ENCODE results near the gene C16orf87.

C16orf87 gene

DNA sequence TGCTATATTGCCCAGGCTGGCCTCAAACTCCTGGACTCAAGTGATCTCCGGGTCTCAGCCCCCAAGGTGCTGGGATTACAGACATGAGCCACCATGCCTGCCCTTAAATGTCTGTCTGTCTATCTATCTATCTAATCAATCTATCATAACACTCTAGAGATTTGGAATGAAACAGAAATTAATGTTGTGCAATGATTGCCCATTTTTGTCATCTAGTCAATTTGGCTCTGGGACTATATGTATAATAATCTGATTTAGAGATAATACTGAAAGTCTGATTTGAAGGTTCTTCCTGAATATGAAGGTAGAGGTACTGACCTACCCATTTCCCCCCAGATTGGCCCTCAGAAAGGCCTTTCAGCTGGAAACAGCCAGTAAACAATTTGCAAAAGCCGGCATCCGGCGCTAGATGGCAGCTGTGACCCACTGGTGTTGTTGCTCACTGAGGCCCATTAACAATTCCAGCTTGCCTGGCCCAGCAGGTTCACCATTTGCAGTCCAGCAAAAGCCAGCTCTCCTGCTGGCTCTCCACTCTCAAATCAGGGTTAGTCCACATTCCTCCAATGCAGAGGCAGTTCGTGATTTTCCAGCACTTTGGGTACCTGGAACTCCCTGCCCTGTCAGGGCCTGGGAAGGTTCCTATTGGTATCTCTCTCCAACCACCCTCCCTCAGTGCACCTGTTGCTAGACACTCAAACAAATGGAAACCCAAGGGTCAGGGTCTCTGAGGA, 22.9 kb upstream of the C16orf87 start:
- Histone ChIP-seq H3K4me3 (ENCODE audit: control insufficient read depth in 1 of 7, extremely low read depth in 1 of 7, insufficient read depth in 4 of 7, low read depth in 2 of 7, low read length in 6 of 7) (no peak overlapping the region), H3K36me3 (ENCODE audit: control insufficient read depth in 4 of 4, insufficient read depth in 4 of 4, low read length in 3 of 4) (no peaks in the 10 kb centered on the region), H3K27me3 (replicated peaks in 2 of 5; ENCODE audit: control insufficient read depth in 4 of 5, insufficient read depth in 5 of 5, low read length in 4 of 5) (no peaks in the 10 kb centered on the region), H3K27ac (ENCODE audit: insufficient read depth in 1 of 2, low read depth in 1 of 2, low read length in 2 of 2, poor library complexity in 1 of 2, severe bottlenecking in 2 of 2) (no peak overlapping the region), H3K4me1 (ENCODE audit: control extremely low read depth in 1 of 4, control insufficient read depth in 4 of 4, insufficient read depth in 4 of 4, low read length in 3 of 4) (peaks cover 0 to 8% (median 0%) of the 10 kb centered on the region in 4 experiments), H3K9me3 (ENCODE audit: control extremely low read depth in 1 of 5, control insufficient read depth in 4 of 5, insufficient read depth in 2 of 5, low read depth in 1 of 5, low read length in 4 of 5) (no peaks in the 10 kb centered on the region)
- POLR2A ChIA-PET, result interaction anchor here (0.7 to 1.0 kb wide), 2 partner anchors 32 to 34 kb away, joined by 3 to 4 read pairs; no protein-coding TSS in a partner anchor
- CTCF ChIA-PET, result interaction anchor here (0.7 to 5.3 kb wide), 23 partner anchors 9 to 288 kb away, joined by 3 to 148 read pairs (median 4); partner anchors contain the start of gene GPT2
- DNase-seq, result peak; percentile 59 to 76 (median 69)
- 26% methylated on average over 5 of the region's 5 CpGs for WGBS (ENCODE audit: insufficient coverage)

DNA sequence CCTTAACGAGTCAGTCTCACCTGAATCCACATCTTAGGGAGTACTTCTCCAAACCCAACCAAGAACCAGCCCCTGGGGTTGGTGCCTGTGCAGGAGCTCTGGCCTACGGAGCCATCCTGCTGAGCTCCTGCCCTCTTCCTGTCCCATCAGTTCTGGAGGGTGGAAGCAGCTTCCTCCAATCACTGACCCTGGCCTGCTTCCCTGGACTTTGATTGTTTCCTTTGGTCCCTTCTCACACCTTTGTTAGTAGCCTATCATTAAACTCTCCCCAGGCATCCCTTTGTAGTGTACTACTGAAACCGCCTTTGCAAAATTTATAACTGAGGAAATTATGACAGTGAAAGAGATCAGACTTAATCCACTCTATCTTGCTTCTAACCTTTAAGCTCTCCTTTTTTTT, 21.1 kb upstream of the C16orf87 start:
- no peaks in the 10 kb centered on the region for H3K27me3 ChIP-seq (replicated peaks in 2 of 5; ENCODE audit: control insufficient read depth in 4 of 5, insufficient read depth in 5 of 5, low read length in 4 of 5)
- POLR2A ChIA-PET, result no interaction called here
- DNase-seq, result no peak
- no peak overlapping the region for H3K27ac ChIP-seq (ENCODE audit: insufficient read depth in 1 of 2, low read depth in 1 of 2, low read length in 2 of 2, poor library complexity in 1 of 2, severe bottlenecking in 2 of 2)
- WGBS (ENCODE audit: insufficient coverage), result 90% methylated on average over 3 of the region's 3 CpGs
- H3K4me1 ChIP-seq (ENCODE audit: control extremely low read depth in 1 of 4, control insufficient read depth in 4 of 4, insufficient read depth in 4 of 4, low read length in 3 of 4), result peaks cover 0 to 4% (median 0%) of the 10 kb centered on the region in 4 experiments
- no peaks in the 10 kb centered on the region for H3K36me3 ChIP-seq (ENCODE audit: control insufficient read depth in 4 of 4, insufficient read depth in 4 of 4, low read length in 3 of 4)
- H3K9me3 ChIP-seq (ENCODE audit: control extremely low read depth in 1 of 5, control insufficient read depth in 4 of 5, insufficient read depth in 2 of 5, low read depth in 1 of 5, low read length in 4 of 5), result no peaks in the 10 kb centered on the region
- CTCF ChIA-PET, result interaction anchor here (1.1 to 5.3 kb wide), 6 partner anchors 9 to 64 kb away, joined by 3 to 148 read pairs (median 8); partner anchors contain the start of gene GPT2
- no peak overlapping the region for H3K4me3 ChIP-seq (ENCODE audit: control insufficient read depth in 1 of 7, extremely low read depth in 1 of 7, insufficient read depth in 4 of 7, low read depth in 2 of 7, low read length in 6 of 7)

DNA sequence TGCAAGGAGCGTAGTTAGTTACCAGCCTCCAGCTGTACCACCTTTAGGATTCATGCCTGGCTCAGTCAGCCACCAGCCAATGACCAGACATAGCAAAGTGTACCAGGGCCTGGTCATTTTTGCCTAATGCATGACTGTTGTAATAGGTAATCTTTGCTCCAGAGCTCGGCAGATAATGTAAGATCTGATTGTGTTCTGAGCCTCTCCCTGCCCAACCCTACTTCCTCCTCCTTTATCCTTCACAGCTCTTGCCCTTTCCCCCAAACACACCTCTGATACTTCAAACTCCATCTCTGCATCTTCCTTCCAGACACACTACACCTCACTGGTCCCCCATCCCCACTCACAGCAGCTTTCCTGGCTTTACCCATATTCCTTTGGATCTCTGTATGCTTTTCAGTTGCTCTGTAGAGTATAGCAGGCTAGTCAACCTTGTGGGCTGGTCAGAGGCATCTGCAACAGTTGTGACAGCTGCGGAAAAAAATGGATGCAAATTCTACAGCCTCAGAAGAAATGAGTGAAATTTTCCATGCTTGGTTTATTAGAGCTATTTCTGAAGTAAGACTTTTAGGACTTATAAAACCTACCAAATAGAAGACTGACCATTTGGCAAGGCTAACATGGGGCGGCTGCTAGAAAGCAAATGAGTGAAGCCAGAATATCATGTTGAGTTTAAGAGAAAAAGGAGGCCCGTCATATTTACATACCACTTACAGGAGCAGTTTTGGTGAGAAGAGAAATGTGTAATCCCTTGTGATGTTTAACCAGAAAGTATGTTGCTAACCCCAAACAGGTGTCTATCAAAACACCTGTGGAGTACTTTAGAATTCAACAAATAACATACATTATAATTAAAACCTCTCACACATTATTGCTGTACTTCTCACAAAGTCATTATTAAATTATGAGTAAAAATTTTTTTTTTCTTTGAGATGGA, 19.9 kb upstream of the C16orf87 start:
- Histone ChIP-seq H3K4me1 (ENCODE audit: control extremely low read depth in 1 of 4, control insufficient read depth in 4 of 4, insufficient read depth in 4 of 4, low read length in 3 of 4) (no peaks in the 10 kb centered on the region), H3K4me3 (ENCODE audit: control insufficient read depth in 1 of 7, extremely low read depth in 1 of 7, insufficient read depth in 4 of 7, low read depth in 2 of 7, low read length in 6 of 7) (no peak overlapping the region), H3K36me3 (ENCODE audit: control insufficient read depth in 4 of 4, insufficient read depth in 4 of 4, low read length in 3 of 4) (no peaks in the 10 kb centered on the region), H3K9me3 (ENCODE audit: control extremely low read depth in 1 of 5, control insufficient read depth in 4 of 5, insufficient read depth in 2 of 5, low read depth in 1 of 5, low read length in 4 of 5) (no peaks in the 10 kb centered on the region), H3K27me3 (replicated peaks in 2 of 5; ENCODE audit: control insufficient read depth in 4 of 5, insufficient read depth in 5 of 5, low read length in 4 of 5) (peaks cover 0 to 3% (median 0%) of the 10 kb centered on the region in 5 experiments), H3K27ac (ENCODE audit: insufficient read depth in 1 of 2, low read depth in 1 of 2, low read length in 2 of 2, poor library complexity in 1 of 2, severe bottlenecking in 2 of 2) (no peak overlapping the region)
- ChIA-PET CTCF (interaction anchor here (0.8 to 5.3 kb wide), 4 partner anchors 10 to 177 kb away, joined by 3 to 148 read pairs (median 4); no protein-coding TSS in a partner anchor), POLR2A (no interaction called here)
- WGBS (ENCODE audit: insufficient coverage), result 100% methylated on average over 2 of the region's 5 CpGs
- DNase-seq, result no peak

DNA sequence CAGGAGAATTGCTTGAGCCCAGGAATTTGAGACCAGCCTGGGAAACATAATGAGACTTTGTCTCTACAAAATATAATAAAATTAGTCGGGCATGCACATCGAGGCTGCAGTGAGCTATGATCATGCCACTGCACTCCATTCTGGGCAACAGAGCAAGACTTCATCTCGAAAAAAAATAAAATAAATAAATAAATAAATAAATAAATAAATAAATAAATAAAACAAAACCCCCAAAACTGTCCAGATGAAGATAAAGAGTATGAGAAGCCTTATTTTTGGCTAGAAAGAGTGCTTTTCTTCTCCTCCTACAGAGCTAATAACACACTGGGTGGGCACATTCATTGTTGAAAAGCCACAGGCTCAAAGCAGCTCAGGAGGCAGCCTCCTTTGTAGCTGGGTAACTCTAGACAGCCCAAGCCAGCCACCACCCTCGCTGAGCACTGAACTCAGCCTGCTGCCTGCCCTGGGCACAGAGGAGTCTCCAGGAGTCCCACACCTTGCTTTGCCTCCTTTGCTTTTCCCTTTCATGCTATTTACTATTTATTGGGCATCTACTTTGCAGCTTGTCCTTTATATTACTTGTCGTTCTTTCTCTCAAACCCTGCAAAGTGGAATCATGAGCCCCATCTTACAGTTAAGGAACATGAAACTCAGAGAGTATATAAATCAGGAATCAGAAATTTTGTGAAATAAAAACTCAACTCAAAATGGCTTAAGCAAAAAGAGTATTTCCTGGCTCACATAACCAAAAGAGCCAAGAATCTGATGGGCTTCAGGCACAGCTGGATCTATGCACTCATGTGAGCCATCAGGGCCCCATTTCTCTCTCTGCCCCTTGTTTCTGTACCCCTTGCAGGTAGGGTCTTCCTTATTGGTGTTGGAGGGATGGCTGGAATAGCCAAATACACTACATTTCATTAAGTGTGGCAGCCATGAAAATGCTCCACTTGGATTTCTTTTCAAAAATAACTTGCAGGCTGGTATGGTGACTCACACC, 18.1 kb upstream of the C16orf87 start:
- DNase-seq, result no peak
- H3K27me3 ChIP-seq (replicated peaks in 2 of 5; ENCODE audit: control insufficient read depth in 4 of 5, insufficient read depth in 5 of 5, low read length in 4 of 5), result peaks cover 0 to 15% (median 0%) of the 10 kb centered on the region in 5 experiments
- H3K4me1 ChIP-seq (ENCODE audit: control extremely low read depth in 1 of 4, control insufficient read depth in 4 of 4, insufficient read depth in 4 of 4, low read length in 3 of 4), result peaks cover 0 to 3% (median 0%) of the 10 kb centered on the region in 4 experiments
- CTCF ChIA-PET, result interaction anchor here (1.2 kb wide), 1 partner anchor 60 kb away, joined by 3 read pairs; no protein-coding TSS in a partner anchor
- WGBS (ENCODE audit: insufficient coverage), result 88% methylated on average over 3 of the region's 5 CpGs
- no peaks in the 10 kb centered on the region for H3K36me3 ChIP-seq (ENCODE audit: control insufficient read depth in 4 of 4, insufficient read depth in 4 of 4, low read length in 3 of 4)
- H3K9me3 ChIP-seq (ENCODE audit: control extremely low read depth in 1 of 5, control insufficient read depth in 4 of 5, insufficient read depth in 2 of 5, low read depth in 1 of 5, low read length in 4 of 5), result peaks cover 0 to under 1% (median 0%) of the 10 kb centered on the region in 5 experiments
- no peak overlapping the region for H3K27ac ChIP-seq (ENCODE audit: insufficient read depth in 1 of 2, low read depth in 1 of 2, low read length in 2 of 2, poor library complexity in 1 of 2, severe bottlenecking in 2 of 2)
- H3K4me3 ChIP-seq (ENCODE audit: control insufficient read depth in 1 of 7, extremely low read depth in 1 of 7, insufficient read depth in 4 of 7, low read depth in 2 of 7, low read length in 6 of 7), result no peak overlapping the region
- POLR2A ChIA-PET, result interaction anchor here (0.6 kb wide), 1 partner anchor 201 kb away, joined by 4 read pairs; no protein-coding TSS in a partner anchor

DNA sequence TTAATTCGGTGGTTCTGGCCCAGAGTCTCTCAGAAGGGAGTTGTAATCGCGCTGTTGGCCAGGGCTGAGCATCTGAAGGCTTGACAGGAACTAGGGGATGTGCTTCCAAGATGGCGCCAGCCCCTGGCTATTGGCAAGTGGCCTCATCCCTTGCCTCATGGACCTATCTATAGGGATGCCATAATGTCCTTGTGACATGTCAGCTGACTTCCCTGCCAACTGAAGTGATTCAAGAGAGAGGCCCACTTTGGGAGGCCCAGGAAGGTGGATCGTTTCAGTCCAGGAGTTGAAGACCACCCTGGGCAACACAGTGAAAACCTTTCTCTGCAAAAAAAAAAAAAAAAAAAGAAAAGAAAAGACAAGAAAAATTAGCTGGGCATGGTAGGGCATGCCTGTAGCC, 15.0 kb upstream of the C16orf87 start:
- peaks cover 0 to 5% (median 2%) of the 10 kb centered on the region in 5 experiments for H3K9me3 ChIP-seq (ENCODE audit: control extremely low read depth in 1 of 5, control insufficient read depth in 4 of 5, insufficient read depth in 2 of 5, low read depth in 1 of 5, low read length in 4 of 5)
- no peaks in the 10 kb centered on the region for H3K36me3 ChIP-seq (ENCODE audit: control insufficient read depth in 4 of 4, insufficient read depth in 4 of 4, low read length in 3 of 4)
- WGBS (ENCODE audit: insufficient coverage), result 100% methylated on average over 3 of the region's 5 CpGs
- peaks cover 0 to 19% (median 0%) of the 10 kb centered on the region in 5 experiments for H3K27me3 ChIP-seq (replicated peaks in 2 of 5; ENCODE audit: control insufficient read depth in 4 of 5, insufficient read depth in 5 of 5, low read length in 4 of 5)
- H3K4me3 ChIP-seq (ENCODE audit: control insufficient read depth in 1 of 7, extremely low read depth in 1 of 7, insufficient read depth in 4 of 7, low read depth in 2 of 7, low read length in 6 of 7), result no peak overlapping the region
- no peak overlapping the region for H3K27ac ChIP-seq (ENCODE audit: insufficient read depth in 1 of 2, low read depth in 1 of 2, low read length in 2 of 2, poor library complexity in 1 of 2, severe bottlenecking in 2 of 2)
- DNase-seq, result no peak
- ChIA-PET CTCF (interaction anchor here (1.0 to 2.8 kb wide), 4 partner anchors 8 to 82 kb away, joined by 3 to 17 read pairs (median 4); no protein-coding TSS in a partner anchor), POLR2A (no interaction called here)
- H3K4me1 ChIP-seq (ENCODE audit: control extremely low read depth in 1 of 4, control insufficient read depth in 4 of 4, insufficient read depth in 4 of 4, low read length in 3 of 4), result peaks cover 0 to 3% (median 0%) of the 10 kb centered on the region in 4 experiments

DNA sequence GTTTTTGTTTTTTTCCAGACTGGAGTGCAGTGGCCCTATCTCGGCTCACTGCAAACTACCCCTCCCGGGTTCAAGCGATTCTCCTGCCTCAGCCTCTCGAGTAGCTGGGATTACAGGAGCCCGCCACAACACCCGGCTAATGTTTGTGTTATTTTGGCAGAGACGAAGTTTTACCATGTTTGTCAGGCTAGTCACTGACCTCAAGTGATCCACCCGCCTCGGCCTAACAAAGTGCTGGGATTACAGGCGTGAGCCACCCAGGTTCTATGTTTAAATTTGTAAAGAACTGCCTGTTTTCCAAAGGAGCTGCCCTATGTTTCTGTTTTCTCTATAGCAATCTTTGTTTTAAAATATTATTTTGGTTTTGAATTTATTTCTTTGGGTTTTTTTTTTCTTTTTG, 13.8 kb upstream of the C16orf87 start:
- no peak overlapping the region for H3K4me3 ChIP-seq (ENCODE audit: control insufficient read depth in 1 of 7, extremely low read depth in 1 of 7, insufficient read depth in 4 of 7, low read depth in 2 of 7, low read length in 6 of 7)
- POLR2A ChIA-PET, result no interaction called here
- WGBS (ENCODE audit: insufficient coverage), result 97% methylated on average over 10 of the region's 10 CpGs
- H3K36me3 ChIP-seq (ENCODE audit: control insufficient read depth in 4 of 4, insufficient read depth in 4 of 4, low read length in 3 of 4), result no peaks in the 10 kb centered on the region
- H3K9me3 ChIP-seq (ENCODE audit: control extremely low read depth in 1 of 5, control insufficient read depth in 4 of 5, insufficient read depth in 2 of 5, low read depth in 1 of 5, low read length in 4 of 5), result peaks cover 0 to 5% (median 2%) of the 10 kb centered on the region in 5 experiments
- H3K27ac ChIP-seq (ENCODE audit: insufficient read depth in 1 of 2, low read depth in 1 of 2, low read length in 2 of 2, poor library complexity in 1 of 2, severe bottlenecking in 2 of 2), result no peak overlapping the region
- CTCF ChIA-PET, result interaction anchor here (1.3 to 2.8 kb wide), 2 partner anchors 9 to 84 kb away, joined by 3 to 17 read pairs; no protein-coding TSS in a partner anchor
- H3K27me3 ChIP-seq (replicated peaks in 2 of 5; ENCODE audit: control insufficient read depth in 4 of 5, insufficient read depth in 5 of 5, low read length in 4 of 5), result peaks cover 0 to 19% (median 0%) of the 10 kb centered on the region in 5 experiments
- DNase-seq, result no peak
- peaks cover 0 to 3% (median 0%) of the 10 kb centered on the region in 4 experiments for H3K4me1 ChIP-seq (ENCODE audit: control extremely low read depth in 1 of 4, control insufficient read depth in 4 of 4, insufficient read depth in 4 of 4, low read length in 3 of 4)
